Loucy (cell line): ENCODE measurements around the gene ATP5PD.

Experiments
- EZH2phosphoT487 ChIP-seq: fragments of 200-600 bp; IDR thresholded peaks from 2 replicates; pipeline ENCODE4 v1.6.1; 2018; ENCODE audit warnings: antibody characterized with exemption, mild to moderate bottlenecking, moderate library complexity, borderline replicate concordance
- TF ChIP-seq, protein P1 (sequence below): fragments of 200-600 bp; sonication (generic); conservative IDR thresholded peaks from 2 replicates; pipeline ENCODE4 v1.5.1; 2014; ENCODE audit warnings: mild to moderate bottlenecking, antibody characterized with exemption, low read length

- TF ChIP-seq, protein P1, sequence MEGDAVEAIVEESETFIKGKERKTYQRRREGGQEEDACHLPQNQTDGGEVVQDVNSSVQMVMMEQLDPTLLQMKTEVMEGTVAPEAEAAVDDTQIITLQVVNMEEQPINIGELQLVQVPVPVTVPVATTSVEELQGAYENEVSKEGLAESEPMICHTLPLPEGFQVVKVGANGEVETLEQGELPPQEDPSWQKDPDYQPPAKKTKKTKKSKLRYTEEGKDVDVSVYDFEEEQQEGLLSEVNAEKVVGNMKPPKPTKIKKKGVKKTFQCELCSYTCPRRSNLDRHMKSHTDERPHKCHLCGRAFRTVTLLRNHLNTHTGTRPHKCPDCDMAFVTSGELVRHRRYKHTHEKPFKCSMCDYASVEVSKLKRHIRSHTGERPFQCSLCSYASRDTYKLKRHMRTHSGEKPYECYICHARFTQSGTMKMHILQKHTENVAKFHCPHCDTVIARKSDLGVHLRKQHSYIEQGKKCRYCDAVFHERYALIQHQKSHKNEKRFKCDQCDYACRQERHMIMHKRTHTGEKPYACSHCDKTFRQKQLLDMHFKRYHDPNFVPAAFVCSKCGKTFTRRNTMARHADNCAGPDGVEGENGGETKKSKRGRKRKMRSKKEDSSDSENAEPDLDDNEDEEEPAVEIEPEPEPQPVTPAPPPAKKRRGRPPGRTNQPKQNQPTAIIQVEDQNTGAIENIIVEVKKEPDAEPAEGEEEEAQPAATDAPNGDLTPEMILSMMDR = no peak
- no peak for TF ChIP-seq EZH2phosphoT487
Measured at GRCh38 chr17:75031972-75032719, 14.6 kb downstream of the ATP5PD start.
